GM12874 (cell line): ENCODE data around the gene LARGE1.

ENCODE experiments used
- CTCF ChIP-seq: IDR thresholded peaks from 2 replicates; pipeline ENCODE4 v1.5.1; 2011; ENCODE audit warnings: low read depth, mild to moderate bottlenecking, control low read depth, low read length, moderate library complexity; ENCODE audit not compliant: insufficient read depth

LARGE1 gene

GRCh38 chr22:33722816-33723215 lies 197.5 kb downstream of the LARGE1 start:
- no peak for TF ChIP-seq CTCF

- no peak for TF ChIP-seq CTCF
Measured at GRCh38 chr22:33720166-33720878, 200.0 kb downstream of the LARGE1 start.

GRCh38 chr22:33717694-33718396 lies 202.4 kb downstream of the LARGE1 start:
- no peak for TF ChIP-seq CTCF

GRCh38 chr22:33715237-33715985 lies 204.9 kb downstream of the LARGE1 start:
- TF ChIP-seq CTCF: no peak

- no peak for TF ChIP-seq CTCF
Measured at GRCh38 chr22:33710326-33710725, 209.9 kb downstream of the LARGE1 start.

- no peak for TF ChIP-seq CTCF
Measured at GRCh38 chr22:33707581-33707980, 212.7 kb downstream of the LARGE1 start.

GRCh38 chr22:33706100-33706499 lies 214.2 kb downstream of the LARGE1 start:
- no peak for TF ChIP-seq CTCF
